SU-DHL-6 (cell line): ENCODE data around the gene GRIK4.

ENCODE experiments used
- H2AFZ ChIP-seq: fragments of 200-600 bp; sonication (generic); 2 replicates; pipeline ENCODE4 v1.6.1; 2014; ENCODE audit warnings: low read depth, mild to moderate bottlenecking, moderate library complexity, mixed read lengths, antibody characterized with exemption, low read length; ENCODE audit not compliant: severe bottlenecking
- H3F3A ChIP-seq: fragments of 200-600 bp; shearing (Covaris generic); 2 replicates; pipeline ENCODE4 v1.6.0; 2016; ENCODE audit warnings: antibody characterized with exemption, mild to moderate bottlenecking; ENCODE audit not compliant: insufficient read depth
- H3K27ac ChIP-seq: fragments of 200-600 bp; sonication (generic); 2 replicates; pipeline ENCODE4 v1.5.1; 2016; ENCODE audit warnings: low read depth, mild to moderate bottlenecking, low read length, moderate library complexity, mixed read lengths
- H3K27me3 ChIP-seq: fragments of 200-600 bp; sonication (generic), shearing (Covaris generic); 2 replicates; pipeline ENCODE4 v1.6.0; 2014; ENCODE audit warnings: mild to moderate bottlenecking, low read length
- H3K36me3 ChIP-seq: fragments of 200-600 bp; sonication (generic); 2 replicates; pipeline ENCODE4 v1.6.1; 2014; ENCODE audit warnings: mild to moderate bottlenecking, low read length, mixed read lengths
- H3K4me2 ChIP-seq: fragments of 300-600, 200-600 bp; shearing (Covaris generic), sonication (generic); 2 replicates; pipeline ENCODE4 v1.6.0; 2014; ENCODE audit warnings: low read length, low read depth, mild to moderate bottlenecking; ENCODE audit not compliant: poor library complexity, severe bottlenecking
- H3K4me3 ChIP-seq: fragments of 200-600 bp; sonication (generic); 2 replicates; pipeline ENCODE4 v1.5.1; 2014; ENCODE audit warnings: antibody characterized with exemption, low read length, mild to moderate bottlenecking, mixed read lengths; ENCODE audit not compliant: insufficient read depth, poor library complexity, severe bottlenecking
- H3K79me2 ChIP-seq: fragments of 200-600 bp; sonication (generic); 2 replicates; pipeline ENCODE4 v1.6.1; 2014; ENCODE audit warnings: mild to moderate bottlenecking, low read length, moderate library complexity; ENCODE audit not compliant: insufficient read depth
- H3K9ac ChIP-seq: fragments of 200-600 bp; sonication (generic); 2 replicates; pipeline ENCODE4 v1.7.0; 2014; ENCODE audit warnings: mild to moderate bottlenecking, low read length
- H3K9me2 ChIP-seq: fragments of 200-600 bp; sonication (generic); replicated peaks from 2 replicates; pipeline ENCODE4 v1.6.1; 2014; ENCODE audit warnings: low read length; ENCODE audit not compliant: insufficient read depth
- H3K9me3 ChIP-seq: fragments of 200-600 bp; sonication (generic); 2 replicates; pipeline ENCODE4 v1.6.1; 2014; ENCODE audit warnings: low read length, mixed read lengths; ENCODE audit not compliant: insufficient read depth
- H4K20me1 ChIP-seq: fragments of 200-600 bp; sonication (generic); 2 replicates; pipeline ENCODE4 v1.6.1; 2014; ENCODE audit warnings: low read depth, mild to moderate bottlenecking, antibody characterized with exemption, low read length, moderate library complexity, mixed read lengths
- EZH2phosphoT487 ChIP-seq: fragments of 200-600 bp; sonication (generic), shearing (Covaris generic); conservative IDR thresholded peaks from 2 replicates; pipeline ENCODE4 v1.6.1; 2018; ENCODE audit warnings: mild to moderate bottlenecking, antibody characterized with exemption, low read length, moderate library complexity, mixed read lengths
- TF ChIP-seq, protein P1 (sequence below): fragments of 200-600 bp; sonication (generic); IDR thresholded peaks from one replicate; pipeline ENCODE4 v1.5.1; 2017; ENCODE audit warnings: antibody characterized with exemption, mild to moderate bottlenecking, low read length, moderate library complexity; ENCODE audit not compliant: insufficient read depth, poor library complexity, severe bottlenecking

The GRIK4 gene

GRCh38 chr11:120511116-120511819, at the start of gene GRIK4:
TSS of gene GRIK4 (plus strand) at chr11:120511748. CDS start at chr11:120660319, 148,571 bp downstream.
- TF ChIP-seq, protein P1, sequence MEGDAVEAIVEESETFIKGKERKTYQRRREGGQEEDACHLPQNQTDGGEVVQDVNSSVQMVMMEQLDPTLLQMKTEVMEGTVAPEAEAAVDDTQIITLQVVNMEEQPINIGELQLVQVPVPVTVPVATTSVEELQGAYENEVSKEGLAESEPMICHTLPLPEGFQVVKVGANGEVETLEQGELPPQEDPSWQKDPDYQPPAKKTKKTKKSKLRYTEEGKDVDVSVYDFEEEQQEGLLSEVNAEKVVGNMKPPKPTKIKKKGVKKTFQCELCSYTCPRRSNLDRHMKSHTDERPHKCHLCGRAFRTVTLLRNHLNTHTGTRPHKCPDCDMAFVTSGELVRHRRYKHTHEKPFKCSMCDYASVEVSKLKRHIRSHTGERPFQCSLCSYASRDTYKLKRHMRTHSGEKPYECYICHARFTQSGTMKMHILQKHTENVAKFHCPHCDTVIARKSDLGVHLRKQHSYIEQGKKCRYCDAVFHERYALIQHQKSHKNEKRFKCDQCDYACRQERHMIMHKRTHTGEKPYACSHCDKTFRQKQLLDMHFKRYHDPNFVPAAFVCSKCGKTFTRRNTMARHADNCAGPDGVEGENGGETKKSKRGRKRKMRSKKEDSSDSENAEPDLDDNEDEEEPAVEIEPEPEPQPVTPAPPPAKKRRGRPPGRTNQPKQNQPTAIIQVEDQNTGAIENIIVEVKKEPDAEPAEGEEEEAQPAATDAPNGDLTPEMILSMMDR: peak; percentile 70
- TF ChIP-seq EZH2phosphoT487: no peak
- no peak within 1 kb of the TSS for H3K4me3 ChIP-seq
- no peaks in the 10 kb centered on the region for H3K79me2 ChIP-seq
- no peaks in the 10 kb centered on the region for H3K9me3 ChIP-seq
- H3K27me3 ChIP-seq: no peaks in the 10 kb centered on the region
- no peak within 1 kb of the TSS for H3K27ac ChIP-seq
- no peaks in the 10 kb centered on the region for H3F3A ChIP-seq
- no peak within 1 kb of the TSS for H3K4me2 ChIP-seq
- no peaks in the 10 kb centered on the region for H3K36me3 ChIP-seq
- H3K9ac ChIP-seq: no peak within 1 kb of the TSS
- H2AFZ ChIP-seq: no peak within 1 kb of the TSS
- H4K20me1 ChIP-seq: no peaks in the 10 kb centered on the region
- H3K9me2 ChIP-seq: no peaks in the 10 kb centered on the region

DNA sequence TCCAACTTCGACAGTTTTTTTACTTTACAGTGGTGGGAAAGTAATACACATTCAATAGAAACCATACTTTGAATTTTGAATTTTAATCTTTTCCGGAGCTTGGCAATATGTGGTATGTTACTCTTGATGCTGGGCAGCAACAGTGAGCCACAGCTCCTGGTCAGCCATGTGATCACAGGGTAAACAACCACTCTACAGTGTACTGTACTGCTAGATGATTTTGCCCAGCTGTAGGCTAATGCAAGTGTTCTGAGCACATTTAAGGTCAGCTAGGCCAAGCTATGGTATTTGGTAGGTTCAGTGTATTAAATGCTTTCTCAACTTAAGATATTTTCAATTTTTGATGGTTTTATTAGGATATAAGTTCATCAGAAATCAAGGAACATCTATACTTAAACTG, 48.7 kb upstream of the GRIK4 start:
- Histone ChIP-seq H3K27me3 (no peaks in the 10 kb centered on the region), H3K79me2 (no peaks in the 10 kb centered on the region), H3F3A (no peaks in the 10 kb centered on the region), H3K27ac (no peak overlapping the region), H3K9me2 (no peaks in the 10 kb centered on the region), H4K20me1 (no peaks in the 10 kb centered on the region), H3K9ac (no peak overlapping the region), H3K36me3 (no peaks in the 10 kb centered on the region), H3K9me3 (no peaks in the 10 kb centered on the region), H3K4me2 (no peak overlapping the region), H2AFZ (no peak overlapping the region), H3K4me3 (no peak overlapping the region)
- no peak for TF ChIP-seq EZH2phosphoT487
- TF ChIP-seq, protein P1: no peak

DNA sequence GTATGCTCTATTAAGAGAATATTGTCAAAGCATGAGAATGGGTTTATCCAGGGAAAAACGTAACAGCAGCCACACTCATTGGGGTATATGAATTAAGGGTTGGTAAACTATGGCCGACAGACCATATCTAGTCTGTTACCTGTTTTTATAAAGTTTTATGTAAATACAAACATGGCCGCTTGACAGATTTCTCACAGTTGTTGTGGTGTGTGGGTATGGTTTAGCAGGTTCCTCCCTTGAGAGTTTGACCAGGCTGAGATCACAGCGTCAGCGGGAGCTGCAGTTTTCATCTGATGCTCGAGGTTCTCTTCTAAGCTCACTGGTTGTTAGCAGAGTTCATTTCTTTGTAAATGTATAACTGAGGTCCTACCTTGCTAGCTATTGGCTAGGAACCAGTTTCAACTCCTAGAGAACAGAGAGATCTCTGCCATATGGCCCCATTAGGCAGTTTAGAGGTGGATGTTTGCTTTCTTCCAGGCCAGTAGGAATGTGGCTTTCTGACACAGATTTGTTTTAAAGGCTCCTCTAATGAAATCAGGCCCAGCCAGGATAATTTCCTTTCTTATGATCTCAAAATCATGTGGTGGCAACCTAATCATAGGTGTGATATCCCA, 45.5 kb upstream of the GRIK4 start:
- no peak overlapping the region for H3K27ac ChIP-seq
- no peaks in the 10 kb centered on the region for H3K36me3 ChIP-seq
- no peak for TF ChIP-seq EZH2phosphoT487
- TF ChIP-seq, protein P1: no peak

More for the DNA sequence above, 45.5 kb upstream of the GRIK4 start:
- Histone ChIP-seq H3K9me3 (no peaks in the 10 kb centered on the region), H3K4me3 (no peak overlapping the region), H3K79me2 (no peaks in the 10 kb centered on the region), H3K4me2 (no peak overlapping the region), H3K9ac (no peak overlapping the region), H3K27me3 (no peaks in the 10 kb centered on the region), H4K20me1 (no peaks in the 10 kb centered on the region), H3K9me2 (no peaks in the 10 kb centered on the region), H3F3A (no peaks in the 10 kb centered on the region), H2AFZ (no peak overlapping the region)
